IPS-NIHi7 (cell line): ENCODE data around the gene GATM.
"Not testable (repeated sequence)": the region's sequence is repeated elsewhere in the genome, so short reads cannot be mapped to it uniquely, and the experiment has no call there.

Experiments used
- DNase-seq: peaks from one replicate; pipeline ENCODE4 v3.0.0; 2012; ENCODE audit warnings: mixed read lengths; ENCODE audit errors: extremely low spot score

GATM gene

GRCh38 chr15:45387380-45388007 is 9.2 kb upstream of the GATM start:
- no peak for DNase-seq

- DNase-seq = no peak
These were observed 8.6 kb upstream of the GATM start for GRCh38 chr15:45386974-45387373.

GRCh38 chr15:45386420-45386819 is 8.1 kb upstream of the GATM start:
- no peak for DNase-seq

GRCh38 chr15:45385590-45385989 is 7.2 kb upstream of the GATM start:
- DNase-seq = no peak

GRCh38 chr15:45384700-45385099 is 6.4 kb upstream of the GATM start:
- DNase-seq = no peak

GRCh38 chr15:45378913-45379262 is 544 bp upstream of the GATM start:
- peak; percentile 15 for DNase-seq

GRCh38 chr15:45377609-45378148 is 665 bp downstream of the GATM start:
- DNase-seq = peak; percentile 32

GRCh38 chr15:45376967-45377608 is 1.3 kb downstream of the GATM start:
- no peak for DNase-seq

GRCh38 chr15:45376300-45376928 is 1.9 kb downstream of the GATM start:
- peak; percentile 16 for DNase-seq

- DNase-seq = no peak
These were observed 2.5 kb downstream of the GATM start for GRCh38 chr15:45375836-45376235.

GRCh38 chr15:45373976-45374375 is 4.4 kb downstream of the GATM start:
- DNase-seq = no peak

GRCh38 chr15:45372041-45372995 is 6.0 kb downstream of the GATM start:
- DNase-seq = no peak

GRCh38 chr15:45371546-45371945 is 6.8 kb downstream of the GATM start:
- DNase-seq = no peak

- DNase-seq = not testable (repeated sequence)
These were observed 8.3 kb downstream of the GATM start for GRCh38 chr15:45370042-45370441.

GRCh38 chr15:45367222-45367621 is 11.1 kb downstream of the GATM start:
- DNase-seq = not testable (repeated sequence)

- DNase-seq = no peak
These were observed 14.1 kb downstream of the GATM start for GRCh38 chr15:45364271-45364670.

- DNase-seq = no peak
These were observed 14.5 kb downstream of the GATM start for GRCh38 chr15:45363801-45364200.

GRCh38 chr15:45363334-45363733 is 15.0 kb downstream of the GATM start:
- DNase-seq = no peak

- DNase-seq = no peak
These were observed 15.9 kb downstream of the GATM start for GRCh38 chr15:45362419-45362818.

- no peak for DNase-seq
These were observed 16.5 kb downstream of the GATM start for GRCh38 chr15:45361878-45362277.

- DNase-seq = no peak
These were observed 22.5 kb downstream of the GATM start for GRCh38 chr15:45355860-45356259.

GRCh38 chr15:45354711-45355110 is 23.6 kb downstream of the GATM start:
- DNase-seq = no peak
